Stimulated activated naive B cell treated with anti-CD40 and anti-IgM and Interleukin-4, amounts not matched to agents 10 μg/mL and 1 μg/mL and 100 μg/mL, for 72 hours (primary cell): ENCODE measurements around the gene ANKFY1.

Experiments used
- ATAC-seq, 2 donors: fragments of 150-1000 bp; cut with Tn5 transposase; replicated peaks; 2 replicates each; pipeline ENCODE4 v1.10.0; 2021; ENCODE audit warnings: moderate library complexity in 1 of 2
- DNase-seq: peaks from one replicate; pipeline ENCODE4 v3.0.0; 2021
- H3K27ac Mint-ChIP-seq: one replicate; pipeline ENCODE4 v1.8.0; 2022; ENCODE audit warnings: mild to moderate bottlenecking, mixed read lengths
- H3K27me3 Mint-ChIP-seq, 2 donors: one replicate each; pipeline ENCODE4 v1.8.0; 2022; ENCODE audit warnings: mixed read lengths in 2 of 2
- H3K36me3 Mint-ChIP-seq, 2 donors: one replicate each; pipeline ENCODE4 v1.8.0; 2022; ENCODE audit warnings: mixed read lengths in 2 of 2, mild to moderate bottlenecking in 1 of 2
- H3K4me1 Mint-ChIP-seq, 2 donors: one replicate each; pipeline ENCODE4 v1.8.0; 2022; ENCODE audit warnings: mixed read lengths in 2 of 2, mild to moderate bottlenecking in 1 of 2
- H3K4me3 Mint-ChIP-seq, 2 donors: one replicate each; pipeline ENCODE4 v1.8.0; 2022; ENCODE audit warnings: mild to moderate bottlenecking in 2 of 2, mixed read lengths in 2 of 2, moderate library complexity in 1 of 2
- H3K9me3 Mint-ChIP-seq, 2 donors: one replicate each; pipeline ENCODE4 v1.8.0; 2022; ENCODE audit warnings: mixed read lengths in 2 of 2, mild to moderate bottlenecking in 1 of 2

The ANKFY1 gene

DNA sequence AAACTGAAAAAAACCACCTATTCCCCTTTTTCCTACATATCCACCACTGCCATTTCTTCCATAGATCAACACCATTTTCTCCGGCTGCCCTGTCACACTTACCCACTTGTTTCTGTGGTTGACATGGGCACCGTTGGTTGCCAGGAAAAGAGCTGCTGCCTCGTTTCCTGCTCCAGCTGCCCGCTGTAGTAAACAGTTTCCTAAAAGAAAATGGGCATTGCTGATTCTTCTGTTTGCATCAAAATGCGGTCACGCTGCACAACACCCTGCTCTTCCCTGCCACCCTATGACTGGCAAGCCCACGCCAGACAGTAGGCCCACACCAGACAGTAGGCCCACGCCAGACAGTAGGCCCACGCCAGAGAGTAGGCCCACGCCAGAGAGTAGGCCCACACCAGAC, 74.5 kb downstream of the ANKFY1 start:
- Mint-ChIP-seq H3K36me3 (peaks cover 30 to 44% of the 10 kb centered on the region in 2 donors), H3K27ac (no peak overlapping the region), H3K4me3 (no peak overlapping the region), H3K27me3 (no peaks in the 10 kb centered on the region), H3K9me3 (no peaks in the 10 kb centered on the region), H3K4me1 (peaks cover 0 to 5% of the 10 kb centered on the region in 2 donors)
- DNase-seq, result no peak
- no peak for ATAC-seq

DNA sequence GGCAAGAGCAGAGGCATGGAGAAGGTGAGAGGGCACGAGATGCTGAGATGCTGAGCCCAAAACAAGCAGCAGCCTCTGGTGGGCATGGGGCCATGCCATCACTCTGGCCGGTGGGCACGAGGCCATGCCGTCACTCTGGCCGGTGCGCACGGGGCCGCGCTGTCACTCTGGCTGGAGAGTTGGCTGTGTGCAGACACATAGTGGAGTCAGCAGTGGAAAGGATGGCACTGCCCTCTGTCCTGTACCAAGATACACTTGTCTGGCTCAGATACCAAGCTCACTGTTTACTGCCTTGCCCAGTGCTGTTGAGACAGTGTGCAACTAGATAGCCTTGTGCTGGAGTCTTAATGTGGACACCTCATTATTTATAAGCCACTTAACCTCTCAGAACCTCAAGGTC, 75.7 kb downstream of the ANKFY1 start:
- H3K9me3 Mint-ChIP-seq, result no peaks in the 10 kb centered on the region
- ATAC-seq, result no peak
- H3K4me1 Mint-ChIP-seq, result peaks cover 0 to 5% of the 10 kb centered on the region in 2 donors
- no peak overlapping the region for H3K4me3 Mint-ChIP-seq
- no peaks in the 10 kb centered on the region for H3K27me3 Mint-ChIP-seq
- no peak overlapping the region for H3K27ac Mint-ChIP-seq
- DNase-seq, result no peak
- H3K36me3 Mint-ChIP-seq, result peaks cover 36 to 52% of the 10 kb centered on the region in 2 donors

DNA sequence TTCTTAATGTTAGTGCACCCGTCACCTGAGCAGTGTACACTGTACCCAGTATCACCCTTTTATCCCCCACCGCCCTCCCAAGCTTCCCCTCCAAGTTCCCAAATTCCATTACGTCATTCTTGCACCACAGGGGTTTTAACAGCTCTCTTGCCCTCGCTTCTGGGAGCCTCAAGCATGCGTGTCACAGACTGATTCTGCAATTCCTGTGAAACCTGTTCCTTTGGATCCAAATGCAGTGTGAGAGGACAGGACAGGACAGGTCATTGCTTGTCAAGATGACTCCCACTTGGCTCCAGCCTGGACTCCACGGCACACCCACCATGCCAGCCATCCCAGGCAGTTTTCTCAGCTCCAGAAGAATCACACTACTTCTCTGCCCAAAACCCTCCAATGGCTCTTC, 76.7 kb downstream of the ANKFY1 start:
- Mint-ChIP-seq H3K9me3 (no peaks in the 10 kb centered on the region), H3K27me3 (no peaks in the 10 kb centered on the region), H3K36me3 (peaks cover 38 to 52% of the 10 kb centered on the region in 2 donors), H3K4me3 (no peak overlapping the region), H3K4me1 (peaks cover 0 to 5% of the 10 kb centered on the region in 2 donors), H3K27ac (peak overlapping the region; percentile 59)
- ATAC-seq, result no peak
- DNase-seq, result no peak

DNA sequence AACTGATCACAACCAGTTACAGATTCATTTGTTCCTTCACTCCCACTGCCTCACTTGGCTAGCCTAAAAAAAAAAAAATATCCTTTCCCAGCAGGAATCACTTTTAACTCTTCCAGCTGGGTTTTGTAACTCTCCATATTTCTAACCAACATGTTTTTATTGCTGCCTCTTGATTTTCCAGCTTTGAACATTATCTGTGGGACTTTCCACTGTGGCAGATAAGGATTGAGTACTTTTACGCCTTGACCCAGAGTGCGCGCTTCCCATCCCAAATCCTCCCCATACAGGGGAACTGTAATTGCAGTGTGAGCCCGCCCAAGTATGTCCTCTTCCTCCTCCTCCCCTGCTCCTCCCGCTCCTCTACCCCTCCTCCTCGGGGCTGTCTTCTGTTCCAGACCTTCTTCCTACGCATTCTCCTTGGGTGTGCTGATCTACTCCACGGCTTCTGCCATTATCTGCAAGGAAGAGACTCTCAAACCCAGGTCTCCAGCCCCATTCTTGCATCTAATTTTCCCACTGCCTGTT, 77.4 kb downstream of the ANKFY1 start:
- no peaks in the 10 kb centered on the region for H3K9me3 Mint-ChIP-seq
- peaks cover 38 to 52% of the 10 kb centered on the region in 2 donors for H3K36me3 Mint-ChIP-seq
- H3K27ac Mint-ChIP-seq, result peak overlapping the region; percentile 43
- ATAC-seq, result no peak
- DNase-seq, result no peak
- H3K4me1 Mint-ChIP-seq, result peaks cover 0 to 5% of the 10 kb centered on the region in 2 donors
- no peaks in the 10 kb centered on the region for H3K27me3 Mint-ChIP-seq
- no peak overlapping the region for H3K4me3 Mint-ChIP-seq

DNA sequence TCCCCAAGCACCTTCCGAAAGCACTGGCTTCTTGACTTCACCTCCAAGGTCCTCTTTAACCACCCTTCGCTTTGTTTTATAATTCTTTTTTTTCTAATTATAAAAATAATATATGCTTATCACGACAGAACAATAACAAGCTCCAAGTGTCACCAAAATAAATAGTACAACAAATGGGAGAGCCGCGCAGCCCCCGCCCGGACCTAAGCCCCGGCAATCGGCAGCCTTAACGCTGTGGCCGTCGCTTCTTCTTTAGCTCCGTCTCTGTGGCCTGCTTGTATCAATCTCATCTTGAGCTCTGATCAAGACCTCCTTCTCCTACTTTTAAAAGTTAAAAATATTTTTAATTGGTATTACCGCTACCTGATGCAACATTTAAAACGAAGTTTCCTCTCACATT, 78.1 kb downstream of the ANKFY1 start:
- no peaks in the 10 kb centered on the region for H3K9me3 Mint-ChIP-seq
- peaks cover 0 to 5% of the 10 kb centered on the region in 2 donors for H3K4me1 Mint-ChIP-seq
- H3K36me3 Mint-ChIP-seq, result peaks cover 42 to 58% of the 10 kb centered on the region in 2 donors
- no peak overlapping the region for H3K4me3 Mint-ChIP-seq
- no peak for DNase-seq
- no peak overlapping the region for H3K27ac Mint-ChIP-seq
- no peaks in the 10 kb centered on the region for H3K27me3 Mint-ChIP-seq
- no peak for ATAC-seq

DNA sequence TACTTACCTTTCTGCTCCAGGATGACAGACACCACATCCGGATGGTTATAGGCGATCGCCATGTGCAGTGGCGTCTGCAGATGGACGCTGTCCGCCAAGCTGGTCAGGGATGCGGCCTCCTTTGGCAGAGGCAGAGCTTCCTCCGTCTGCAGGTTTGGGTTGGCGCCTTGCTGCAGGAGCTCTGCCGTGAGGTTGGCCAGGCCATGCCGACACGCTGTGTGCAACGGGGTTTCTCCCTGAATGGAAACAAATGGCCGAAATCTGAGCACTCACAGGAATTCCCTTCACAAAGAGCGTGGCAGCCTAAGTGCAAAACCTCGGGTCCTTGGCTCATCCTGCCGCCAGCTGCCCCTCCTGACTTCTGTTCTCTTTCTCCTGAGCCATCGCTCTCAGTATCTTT, 79.0 kb downstream of the ANKFY1 start:
- peaks cover 43 to 55% of the 10 kb centered on the region in 2 donors for H3K36me3 Mint-ChIP-seq

DNA sequence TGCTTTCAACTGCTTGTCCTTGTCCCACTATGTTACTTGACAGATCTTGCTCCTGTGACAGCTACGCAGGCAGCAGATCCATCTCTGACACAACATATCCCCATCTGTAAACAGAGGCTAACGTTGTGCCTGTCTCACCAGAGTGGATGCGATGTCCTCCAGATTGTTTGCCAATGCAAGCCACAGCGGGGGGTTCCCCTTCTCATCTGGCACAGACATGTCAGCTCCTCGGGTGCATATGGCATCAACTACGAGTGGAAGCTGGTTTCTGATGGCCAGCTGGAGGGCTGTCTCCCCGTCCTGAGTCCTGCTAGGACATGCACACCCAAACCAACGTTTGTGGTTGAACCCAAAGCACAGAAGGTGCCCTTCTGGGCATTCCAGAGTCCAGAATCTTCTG, 81.7 kb downstream of the ANKFY1 start:
- no peaks in the 10 kb centered on the region for H3K9me3 Mint-ChIP-seq
- no peaks in the 10 kb centered on the region for H3K27me3 Mint-ChIP-seq
- H3K4me1 Mint-ChIP-seq, result peaks cover 0 to 2% of the 10 kb centered on the region in 2 donors
- no peak for ATAC-seq
- no peak for DNase-seq
- H3K27ac Mint-ChIP-seq, result no peak overlapping the region
- H3K4me3 Mint-ChIP-seq, result no peak overlapping the region
- H3K36me3 Mint-ChIP-seq, result peaks cover 49 to 61% of the 10 kb centered on the region in 2 donors

More for the DNA sequence above, 79.0 kb downstream of the ANKFY1 start:
- H3K4me1 Mint-ChIP-seq, result peaks cover 0 to 5% of the 10 kb centered on the region in 2 donors
- H3K9me3 Mint-ChIP-seq, result no peaks in the 10 kb centered on the region
- no peak overlapping the region for H3K27ac Mint-ChIP-seq
- ATAC-seq, result no peak
- H3K4me3 Mint-ChIP-seq, result no peak overlapping the region
- no peaks in the 10 kb centered on the region for H3K27me3 Mint-ChIP-seq
- no peak for DNase-seq

DNA sequence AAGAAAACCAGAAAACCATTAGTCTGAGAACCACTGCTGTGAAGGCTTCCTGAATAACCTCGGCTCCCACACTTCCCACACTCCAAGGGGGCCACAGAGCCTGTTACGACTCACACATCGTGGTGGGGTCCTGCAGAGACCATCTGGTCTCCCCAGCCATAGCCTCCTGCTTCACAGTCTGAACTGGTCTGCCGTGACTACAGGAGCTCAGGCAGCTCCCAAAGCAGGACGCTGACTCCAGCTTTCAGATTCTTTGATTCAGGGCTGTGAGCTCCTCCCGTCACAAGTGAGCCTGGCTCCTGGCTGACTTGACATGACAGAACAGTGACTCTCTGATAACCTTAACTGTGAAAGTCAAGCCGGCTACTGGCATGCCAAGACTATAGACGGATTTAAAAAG, 83.0 kb downstream of the ANKFY1 start:
- H3K36me3 Mint-ChIP-seq, result peaks cover 40 to 62% of the 10 kb centered on the region in 2 donors

DNA sequence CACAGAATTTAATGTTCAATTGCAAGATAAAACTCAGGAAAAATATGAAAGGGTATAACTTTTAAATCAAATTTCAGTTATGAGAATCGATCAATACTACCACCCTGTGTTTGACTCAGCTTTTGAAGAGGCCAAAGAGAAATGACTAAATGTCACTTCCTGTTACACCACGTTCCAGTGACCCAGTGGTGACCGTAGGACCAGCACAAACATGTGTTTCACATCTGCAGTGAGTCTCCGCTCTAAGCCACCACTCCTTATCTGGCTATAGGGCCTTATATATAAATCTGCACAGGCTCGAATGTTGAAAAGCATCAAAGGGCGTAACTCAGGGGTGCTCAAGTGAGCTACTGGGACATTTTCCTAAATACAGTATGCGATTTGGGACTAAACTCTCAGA, 84.7 kb downstream of the ANKFY1 start:
- Mint-ChIP-seq H3K9me3 (no peaks in the 10 kb centered on the region), H3K4me1 (peaks cover 0 to 2% of the 10 kb centered on the region in 2 donors)
- DNase-seq, result no peak

More for the DNA sequence above, 83.0 kb downstream of the ANKFY1 start:
- H3K4me1 Mint-ChIP-seq, result peaks cover 0 to 2% of the 10 kb centered on the region in 2 donors
- H3K27ac Mint-ChIP-seq, result no peak overlapping the region
- no peaks in the 10 kb centered on the region for H3K27me3 Mint-ChIP-seq
- DNase-seq (no peak), ATAC-seq (no peak)
- H3K4me3 Mint-ChIP-seq, result no peak overlapping the region
- H3K9me3 Mint-ChIP-seq, result no peaks in the 10 kb centered on the region

DNA sequence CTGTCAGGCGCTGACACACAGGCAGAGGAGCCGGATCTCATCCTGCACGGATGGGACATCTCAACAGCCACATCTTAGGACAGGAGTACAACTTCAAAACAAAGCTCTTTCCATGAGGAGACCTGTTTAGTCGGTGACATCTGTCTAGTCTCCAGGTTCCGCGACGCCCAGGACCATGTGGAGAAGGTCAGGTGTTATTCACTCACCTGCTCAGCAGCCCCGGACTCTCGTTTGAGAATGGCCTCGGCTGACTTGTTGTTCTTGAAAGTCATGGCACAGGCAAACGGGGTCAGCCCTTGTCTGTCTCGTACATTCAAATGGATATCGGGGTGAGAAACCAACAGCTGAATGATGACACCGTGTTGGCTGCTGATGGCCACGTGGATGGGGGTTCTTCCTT, 85.1 kb downstream of the ANKFY1 start:
- Mint-ChIP-seq H3K27me3 (no peaks in the 10 kb centered on the region), H3K9me3 (no peaks in the 10 kb centered on the region), H3K4me3 (no peak overlapping the region), H3K4me1 (peaks cover 0 to 2% of the 10 kb centered on the region in 2 donors), H3K36me3 (peaks cover 47 to 68% of the 10 kb centered on the region in 2 donors), H3K27ac (no peak overlapping the region)
- ATAC-seq, result no peak
- no peak for DNase-seq

More for the DNA sequence above, 84.7 kb downstream of the ANKFY1 start:
- ATAC-seq, result no peak
- no peak overlapping the region for H3K27ac Mint-ChIP-seq
- no peaks in the 10 kb centered on the region for H3K27me3 Mint-ChIP-seq
- H3K4me3 Mint-ChIP-seq, result no peak overlapping the region
- H3K36me3 Mint-ChIP-seq, result peaks cover 44 to 66% of the 10 kb centered on the region in 2 donors

DNA sequence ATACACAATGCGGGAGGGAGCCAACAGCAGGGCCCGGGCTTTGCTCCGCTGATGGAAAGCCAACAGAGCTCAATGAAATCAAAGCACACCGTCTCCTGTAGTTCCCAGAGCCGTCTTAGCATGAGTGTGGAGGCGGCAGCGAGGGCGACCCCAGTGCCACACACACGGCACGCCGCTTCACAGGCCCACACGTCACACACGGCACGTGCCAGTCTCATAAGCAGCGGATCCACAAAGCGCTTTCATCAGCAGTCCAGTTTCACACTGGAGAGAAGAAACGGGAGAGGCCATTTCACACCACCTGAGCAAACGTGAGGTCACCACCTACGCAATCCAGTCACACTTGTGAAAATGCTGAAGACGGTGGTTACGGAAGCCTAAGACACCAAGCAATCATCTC, 86.0 kb downstream of the ANKFY1 start:
- Mint-ChIP-seq H3K9me3 (no peaks in the 10 kb centered on the region), H3K27ac (no peak overlapping the region), H3K4me3 (no peak overlapping the region), H3K36me3 (peaks cover 45 to 64% of the 10 kb centered on the region in 2 donors), H3K27me3 (no peaks in the 10 kb centered on the region), H3K4me1 (peaks cover 0 to 2% of the 10 kb centered on the region in 2 donors)
- no peak for DNase-seq
- ATAC-seq, result no peak

DNA sequence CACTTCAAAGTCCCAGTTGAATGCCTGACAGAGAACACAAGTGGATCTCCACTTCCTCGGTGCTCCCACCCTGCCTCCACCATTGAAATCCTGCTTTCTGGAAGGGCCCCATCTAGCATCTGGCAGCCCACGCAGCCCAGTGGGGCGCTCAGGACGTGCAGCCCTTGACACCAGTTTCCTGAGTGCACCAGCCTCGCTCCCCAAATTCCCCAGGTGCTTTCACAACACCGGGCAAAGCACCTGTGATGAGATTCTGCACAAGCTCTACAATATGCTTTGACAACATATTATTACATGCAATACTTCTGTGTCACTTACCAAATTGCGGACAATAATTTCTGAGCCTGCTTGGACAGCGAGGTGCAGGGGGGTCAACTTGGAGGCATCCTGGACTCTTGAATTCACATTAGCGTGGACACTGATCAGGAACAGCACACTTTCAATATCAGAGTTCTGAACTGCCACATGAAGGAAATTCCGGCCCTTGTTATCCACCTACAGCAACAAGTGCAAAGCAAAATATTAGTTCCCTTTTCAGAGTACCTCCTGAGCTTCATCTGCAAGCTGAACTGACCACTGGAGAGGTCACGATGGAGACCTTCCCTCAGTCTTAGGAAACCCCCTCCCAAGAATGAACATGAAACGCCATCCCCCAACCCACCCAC, 86.8 kb downstream of the ANKFY1 start:
- no peak overlapping the region for H3K4me3 Mint-ChIP-seq
- peak in 1 of 2 donors; percentile 47 for ATAC-seq
- H3K27ac Mint-ChIP-seq, result peak overlapping the region; percentile 47

DNA sequence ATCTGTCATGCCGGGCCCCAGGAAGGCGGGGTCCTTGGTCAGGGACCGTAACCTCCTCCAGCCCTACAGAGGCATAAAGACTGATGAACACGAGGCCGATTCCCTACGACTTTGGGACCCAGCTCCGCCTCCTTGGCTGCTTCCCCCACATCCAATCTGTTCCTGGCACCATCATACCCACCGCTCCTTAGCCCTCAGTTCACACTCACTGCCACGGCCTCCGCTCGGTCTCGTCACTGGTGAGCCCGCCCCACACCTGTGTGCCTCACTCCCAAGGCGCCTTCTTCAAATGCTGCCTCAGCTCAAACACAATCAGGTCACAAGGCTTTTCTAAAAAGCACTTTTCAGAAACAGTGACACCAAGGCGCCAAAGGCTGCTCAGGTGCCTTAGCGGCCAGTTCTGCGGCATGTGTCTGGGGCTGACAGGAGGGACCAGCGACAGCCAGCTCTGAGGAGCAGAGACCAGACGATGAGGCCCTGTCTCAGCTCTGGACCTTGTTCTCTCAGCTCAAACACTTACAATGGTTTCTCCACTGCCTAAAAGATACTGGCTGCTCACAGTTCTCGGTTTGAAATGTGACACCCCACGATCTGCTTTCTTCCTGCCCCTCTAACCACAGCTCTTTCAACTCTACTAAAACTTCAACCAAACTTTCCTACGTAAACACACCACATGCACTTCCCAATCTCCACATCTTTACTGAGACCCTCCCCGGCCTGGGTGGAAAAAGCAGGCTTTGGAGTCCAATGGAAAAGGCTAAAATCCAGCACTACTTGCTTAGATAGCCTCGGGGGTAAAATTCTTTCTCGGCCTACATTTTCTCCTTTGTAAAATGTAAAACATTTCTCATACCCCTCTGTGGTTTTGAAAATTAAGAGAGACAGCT, 87.6 kb downstream of the ANKFY1 start:
- H3K27me3 Mint-ChIP-seq, result no peaks in the 10 kb centered on the region
- H3K4me3 Mint-ChIP-seq, result no peak overlapping the region
- peaks cover 54 to 77% of the 10 kb centered on the region in 2 donors for H3K36me3 Mint-ChIP-seq
- no peak overlapping the region for H3K27ac Mint-ChIP-seq
- ATAC-seq, result no peak
- no peaks in the 10 kb centered on the region for H3K9me3 Mint-ChIP-seq
- peaks cover 0 to 2% of the 10 kb centered on the region in 2 donors for H3K4me1 Mint-ChIP-seq
- no peak for DNase-seq

More for the DNA sequence above, 86.8 kb downstream of the ANKFY1 start:
- no peak for DNase-seq
- peaks cover 0 to 2% of the 10 kb centered on the region in 2 donors for H3K4me1 Mint-ChIP-seq
- H3K27me3 Mint-ChIP-seq, result no peaks in the 10 kb centered on the region
- no peaks in the 10 kb centered on the region for H3K9me3 Mint-ChIP-seq
- peaks cover 47 to 70% of the 10 kb centered on the region in 2 donors for H3K36me3 Mint-ChIP-seq

DNA sequence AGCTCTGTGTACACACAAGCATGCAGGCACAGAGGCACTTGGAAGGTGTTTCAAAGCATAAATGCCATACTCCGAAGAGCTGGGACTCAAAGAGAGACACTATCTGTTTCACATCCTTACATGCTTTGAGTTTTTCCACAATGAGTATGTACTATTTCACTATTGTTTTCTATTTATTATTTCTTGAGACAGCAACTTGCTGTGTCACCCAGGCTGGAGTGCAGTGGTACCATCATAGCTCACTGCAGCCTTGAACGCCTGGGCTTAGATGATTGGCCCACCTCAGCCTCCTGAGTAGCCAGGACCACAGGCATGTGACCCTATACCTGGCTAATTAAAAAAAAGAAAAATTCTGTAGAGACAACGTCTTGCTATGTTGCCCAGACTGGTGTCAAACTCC, 89.2 kb downstream of the ANKFY1 start:
- Mint-ChIP-seq H3K36me3 (peaks cover 58 to 80% of the 10 kb centered on the region in 2 donors), H3K4me3 (no peak overlapping the region), H3K27me3 (no peaks in the 10 kb centered on the region), H3K4me1 (peaks cover 0 to 2% of the 10 kb centered on the region in 2 donors), H3K27ac (peak overlapping the region; percentile 11), H3K9me3 (no peaks in the 10 kb centered on the region)
- DNase-seq, result no peak
- no peak for ATAC-seq
